ENCODE data around the gene HCCS.

GRCh38 chrX:11089802-11090201 lies 21.3 kb upstream of the HCCS start:
- TF ChIP-seq CTCF (IDR thresholded peaks at IDR 0.05), result no peak
- no peak for TF ChIP-seq POLR2A (IDR thresholded peaks at IDR 0.05)
- TF ChIP-seq POLR2AphosphoS5 (IDR thresholded peaks at IDR 0.05), result no peak
- no peak for TF ChIP-seq EP300 (IDR thresholded peaks at IDR 0.05)

All from gastroesophageal sphincter (tissue), 3 donors.